GF-D8 (cell line): ENCODE data around the gene C1GALT1.

Experiments used
- DNase-seq: peaks from one replicate; lab custom pipeline; 2025; lab: John Stamatoyannopoulos, UW

C1GALT1 gene

DNA sequence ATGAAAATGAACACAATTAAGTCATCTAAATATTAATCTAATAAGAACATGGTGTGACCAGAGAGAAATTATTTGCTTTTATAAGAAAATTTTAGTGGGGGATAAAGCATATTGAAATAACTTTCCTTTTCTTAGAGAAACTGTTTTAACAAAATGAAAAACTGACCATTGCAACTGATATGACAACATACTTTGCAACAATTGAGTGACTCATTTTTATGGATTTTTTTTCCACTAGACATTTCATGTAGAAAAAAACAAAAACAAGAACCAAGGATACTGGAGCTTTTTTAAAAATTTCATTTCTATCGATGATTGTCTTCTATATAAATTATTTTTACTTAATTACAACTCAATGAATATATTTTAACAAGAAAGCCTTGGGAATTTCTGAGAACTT is 90.0 kb downstream of the C1GALT1 start:
- DNase-seq = no peak

DNA sequence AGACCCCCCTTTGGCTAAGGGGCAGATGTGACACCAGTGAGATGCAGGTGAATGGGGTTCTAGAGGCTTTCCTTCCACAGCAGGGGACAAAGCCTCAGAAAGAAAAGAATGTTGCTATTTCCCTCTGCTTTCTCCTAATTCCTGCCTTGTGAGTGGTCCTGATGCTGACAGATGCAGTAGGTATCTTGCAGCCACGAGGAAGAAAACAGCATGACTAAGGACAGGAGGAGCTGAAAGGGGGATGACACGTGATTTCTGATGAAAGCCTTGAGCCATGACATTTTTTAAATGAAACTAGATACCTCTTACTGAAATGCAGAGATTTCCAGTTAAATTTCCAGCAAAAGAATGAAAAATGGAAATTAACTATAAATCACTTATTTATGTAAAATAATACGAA is 92.4 kb downstream of the C1GALT1 start:
- DNase-seq = no peak

DNA sequence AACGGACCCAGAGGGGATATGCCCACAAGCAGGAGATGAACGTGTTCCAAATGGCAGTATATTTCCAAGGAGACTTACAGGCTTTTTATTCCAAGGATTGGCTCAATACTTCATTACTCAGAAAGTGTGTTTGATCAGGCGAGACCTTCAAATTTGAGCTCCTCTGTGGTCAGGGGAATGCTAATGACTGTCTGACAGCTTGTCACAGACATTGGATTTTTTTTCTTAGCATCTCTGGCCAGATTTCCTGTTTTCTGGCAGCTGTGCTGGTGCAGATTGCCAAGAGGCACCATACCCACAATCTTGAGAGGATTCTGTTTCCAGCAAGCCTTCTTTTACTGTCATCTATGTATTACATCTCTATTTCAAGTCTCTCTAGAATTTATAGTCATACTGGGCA is 93.8 kb downstream of the C1GALT1 start:
- no peak for DNase-seq

DNA sequence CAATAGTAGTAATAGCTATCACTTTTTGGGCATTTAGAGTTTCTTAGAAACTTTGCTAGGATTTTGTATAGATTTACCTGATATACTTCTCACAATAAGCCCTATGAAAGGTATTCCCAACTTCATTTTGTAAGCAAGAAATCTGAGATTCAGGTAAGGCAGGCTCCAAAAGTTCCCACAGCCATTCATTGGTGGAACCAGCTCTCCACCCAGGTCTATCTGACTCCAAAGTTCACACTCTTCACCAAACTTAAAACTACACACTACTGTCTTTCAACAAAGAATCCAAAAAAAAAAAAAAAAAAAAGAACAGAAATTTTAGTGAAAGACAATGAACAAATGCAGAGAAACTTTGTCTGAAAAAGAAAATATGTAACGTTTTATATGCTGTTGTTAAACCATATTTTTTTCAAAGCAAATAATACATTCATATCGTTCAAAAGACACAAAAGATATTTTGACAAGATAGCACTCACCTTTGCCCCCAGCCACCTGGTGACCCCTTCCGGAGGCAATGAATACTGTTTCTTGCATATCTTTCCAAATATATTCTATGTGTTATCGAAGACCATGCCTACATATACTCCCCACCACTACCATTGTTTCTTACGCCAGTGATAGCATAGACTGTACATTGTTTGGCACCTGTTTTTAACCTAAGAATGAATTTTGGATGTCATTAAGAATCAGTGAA is 108.2 kb downstream of the C1GALT1 start:
- DNase-seq = no peak

DNA sequence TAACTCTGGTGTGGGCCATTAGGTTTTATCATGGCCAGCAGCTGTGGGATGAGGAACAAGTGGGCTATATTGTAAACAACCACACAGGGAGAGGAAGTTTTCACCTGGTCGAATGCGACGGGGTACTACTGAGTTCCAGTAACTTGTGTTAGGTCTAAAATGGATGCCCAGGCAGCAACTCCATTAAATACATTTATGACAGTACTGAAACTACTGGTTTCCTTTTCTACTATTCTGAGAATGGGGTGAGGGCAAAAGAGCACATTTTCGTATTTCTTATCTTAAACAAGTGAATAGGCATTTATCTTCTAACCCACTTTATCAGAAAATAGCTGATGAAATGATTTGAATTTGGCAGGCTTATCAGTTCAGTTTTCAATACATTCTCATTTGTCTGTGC is 109.7 kb downstream of the C1GALT1 start:
- no peak for DNase-seq

DNA sequence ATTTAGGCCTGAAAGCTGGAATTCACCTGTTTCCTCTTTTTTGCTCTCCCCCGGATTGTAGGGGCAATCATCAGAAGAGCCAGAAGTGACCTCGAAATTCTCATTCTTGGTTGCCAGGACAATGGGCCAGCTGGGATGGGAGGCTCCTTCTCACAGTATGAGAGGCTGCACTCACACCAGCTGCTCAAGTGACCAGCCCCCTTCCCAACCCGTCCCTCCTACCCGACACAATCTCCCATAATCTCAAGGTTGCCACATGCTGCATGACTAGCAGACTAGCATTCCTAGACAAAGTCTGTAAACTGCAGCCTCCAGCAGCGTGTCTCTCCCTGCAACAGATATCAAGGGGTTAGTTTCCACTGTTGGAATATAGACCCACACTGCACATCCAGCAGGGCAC is 110.3 kb downstream of the C1GALT1 start:
- DNase-seq = no peak

DNA sequence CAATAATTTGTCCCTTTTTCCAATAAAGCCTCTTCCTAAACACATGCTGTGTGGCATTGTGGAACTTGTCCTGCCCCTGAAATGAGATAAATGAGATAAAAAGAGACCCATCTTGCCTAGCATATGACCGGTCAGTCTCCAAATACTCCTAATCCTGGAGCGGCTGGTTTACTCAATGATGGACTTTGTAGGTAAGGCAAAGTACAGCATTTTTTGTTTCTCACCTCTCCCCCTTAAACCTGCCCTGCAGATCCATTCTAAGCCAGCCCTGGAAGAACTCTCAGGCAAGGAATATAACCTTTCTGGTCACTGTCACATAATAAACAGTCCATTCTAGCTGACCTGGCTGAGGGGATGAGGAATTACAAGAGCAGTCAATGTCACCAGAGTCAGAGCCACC is 110.7 kb downstream of the C1GALT1 start:
- no peak for DNase-seq

DNA sequence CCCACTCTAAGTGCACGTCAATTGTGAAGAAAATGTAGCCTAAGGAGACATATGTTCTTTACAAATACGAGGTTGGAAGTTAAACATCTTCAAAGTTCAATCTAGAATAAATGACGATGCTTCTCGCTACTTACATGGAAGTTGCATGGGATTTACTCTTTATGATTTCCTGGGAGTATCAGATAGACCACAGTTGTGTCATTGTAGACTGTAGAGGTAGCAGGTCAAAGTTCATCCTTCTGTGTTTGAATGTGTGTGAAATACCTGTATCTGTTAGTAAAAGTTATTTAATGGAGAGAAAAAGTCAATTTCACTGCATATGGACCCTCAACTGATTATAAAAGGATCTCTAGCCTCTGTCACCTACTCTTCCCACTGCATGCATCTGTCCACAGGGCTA is 112.6 kb downstream of the C1GALT1 start:
- no peak for DNase-seq
